Activated T-cell treated with anti-CD3 and anti-CD28 coated beads for 24 hours (primary cell): ENCODE measurements around the gene SNRNP27.

ENCODE experiments used
- DNase-seq: peaks from one replicate; pipeline ENCODE4 v3.0.0-alpha.2; 2020; ENCODE audit warnings: low read depth

SNRNP27 gene

DNA sequence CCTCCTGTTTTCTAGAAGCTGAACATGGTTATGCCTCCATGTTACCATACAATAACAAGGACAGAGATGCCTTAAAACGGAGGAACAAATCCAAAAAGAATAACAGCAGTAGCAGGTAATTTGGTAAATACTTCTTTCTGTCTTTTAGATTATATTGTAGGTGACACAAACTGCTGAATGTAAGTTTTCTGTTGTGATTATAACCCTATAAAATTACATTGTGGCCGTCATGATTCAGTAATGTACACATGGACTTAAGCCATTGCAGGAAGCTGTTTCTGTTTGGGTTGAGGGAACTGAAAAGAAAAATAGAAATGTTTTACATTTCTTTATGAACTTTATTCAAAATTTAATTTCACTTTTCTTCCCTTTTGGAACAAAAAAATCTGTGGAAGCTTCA lies 22.4 kb downstream of the SNRNP27 start:
- no peak for DNase-seq

DNA sequence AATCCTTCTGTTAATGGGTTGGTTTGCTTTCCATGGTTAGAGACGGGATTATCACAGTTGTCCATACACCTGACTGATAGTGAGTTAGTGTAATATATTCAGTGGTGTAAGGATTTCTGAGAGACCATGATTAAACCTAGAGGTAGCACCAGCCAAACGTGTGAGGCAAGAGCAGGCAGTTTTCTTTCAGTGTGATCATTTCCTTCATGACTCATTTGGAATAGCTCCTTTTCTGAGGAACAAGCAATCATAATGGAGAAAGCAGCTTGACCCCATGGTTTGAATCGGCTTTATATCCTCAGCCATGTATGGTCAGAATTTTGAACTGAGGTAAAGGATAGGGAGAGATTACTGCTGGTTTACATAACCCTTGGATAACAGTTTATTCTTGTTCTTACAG lies 24.1 kb downstream of the SNRNP27 start:
- no peak for DNase-seq

DNA sequence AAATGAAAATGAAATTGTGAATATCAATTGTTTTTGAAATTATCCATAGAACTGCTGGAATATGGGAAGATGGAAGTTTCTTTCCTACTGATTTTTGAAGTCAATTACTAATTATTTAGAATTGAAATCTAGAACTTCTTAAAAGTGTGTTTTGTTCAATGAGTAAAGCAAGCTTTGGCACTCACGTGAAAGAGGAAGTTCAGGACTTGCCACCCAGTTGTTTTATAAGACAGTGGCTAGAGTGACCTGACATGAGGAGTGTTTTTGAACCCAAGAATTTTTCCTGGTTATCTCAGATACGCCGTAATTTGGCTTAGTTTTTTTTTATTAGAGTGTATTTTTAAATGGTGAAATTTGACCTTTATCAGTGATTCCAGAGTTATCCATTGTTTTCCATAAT lies 24.6 kb downstream of the SNRNP27 start:
- DNase-seq, result no peak

DNA sequence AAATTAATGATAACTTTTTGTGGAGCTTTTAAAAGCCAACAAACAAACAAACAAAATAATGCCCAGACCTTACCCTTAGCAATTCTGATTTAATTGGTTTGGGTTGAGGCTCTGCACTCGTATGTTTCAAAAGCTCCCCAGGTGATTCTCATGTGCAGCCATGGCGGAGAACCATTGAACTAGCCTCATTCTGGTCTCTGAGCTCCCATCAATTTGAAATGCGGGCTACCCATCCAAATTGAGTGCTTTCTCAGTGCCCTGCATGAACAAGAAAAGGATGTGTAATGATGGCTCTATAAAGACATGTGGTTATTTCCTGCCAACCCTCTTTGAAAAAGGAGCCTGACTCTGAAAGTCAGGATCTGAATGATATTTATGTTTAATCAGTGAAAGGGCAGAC lies 29.4 kb downstream of the SNRNP27 start:
- DNase-seq, result no peak

DNA sequence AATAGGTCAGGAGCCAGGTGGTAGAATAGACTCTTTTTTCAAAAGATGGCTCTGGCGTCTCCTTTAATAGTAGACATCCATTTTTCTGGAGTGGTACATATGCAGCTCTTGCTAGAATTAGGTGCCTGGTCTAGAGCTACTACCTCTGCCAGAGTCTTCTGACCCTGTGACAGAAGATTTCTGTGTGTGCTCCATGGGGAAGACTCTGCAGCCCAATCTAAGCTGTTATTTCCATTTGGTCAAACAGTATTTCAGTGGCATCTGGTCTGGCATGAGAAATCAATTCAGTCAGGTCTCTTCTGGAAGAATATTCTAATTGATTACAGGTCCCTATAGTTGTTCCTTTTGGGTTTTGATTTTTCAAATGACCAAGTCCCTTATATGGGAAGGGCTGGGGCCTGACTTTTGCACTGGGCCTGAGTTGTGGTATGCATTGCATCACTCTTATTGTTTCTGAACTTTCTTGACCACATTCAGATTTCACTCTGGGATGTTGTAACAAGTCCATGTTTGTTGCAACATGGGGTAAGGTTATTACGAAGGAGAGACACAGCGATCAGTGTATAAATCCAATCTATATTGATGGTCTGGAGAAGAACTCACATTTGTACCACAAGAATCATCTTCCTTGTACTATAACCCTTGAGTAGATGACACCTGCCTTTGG lies 33.2 kb downstream of the SNRNP27 start:
- no peak for DNase-seq

DNA sequence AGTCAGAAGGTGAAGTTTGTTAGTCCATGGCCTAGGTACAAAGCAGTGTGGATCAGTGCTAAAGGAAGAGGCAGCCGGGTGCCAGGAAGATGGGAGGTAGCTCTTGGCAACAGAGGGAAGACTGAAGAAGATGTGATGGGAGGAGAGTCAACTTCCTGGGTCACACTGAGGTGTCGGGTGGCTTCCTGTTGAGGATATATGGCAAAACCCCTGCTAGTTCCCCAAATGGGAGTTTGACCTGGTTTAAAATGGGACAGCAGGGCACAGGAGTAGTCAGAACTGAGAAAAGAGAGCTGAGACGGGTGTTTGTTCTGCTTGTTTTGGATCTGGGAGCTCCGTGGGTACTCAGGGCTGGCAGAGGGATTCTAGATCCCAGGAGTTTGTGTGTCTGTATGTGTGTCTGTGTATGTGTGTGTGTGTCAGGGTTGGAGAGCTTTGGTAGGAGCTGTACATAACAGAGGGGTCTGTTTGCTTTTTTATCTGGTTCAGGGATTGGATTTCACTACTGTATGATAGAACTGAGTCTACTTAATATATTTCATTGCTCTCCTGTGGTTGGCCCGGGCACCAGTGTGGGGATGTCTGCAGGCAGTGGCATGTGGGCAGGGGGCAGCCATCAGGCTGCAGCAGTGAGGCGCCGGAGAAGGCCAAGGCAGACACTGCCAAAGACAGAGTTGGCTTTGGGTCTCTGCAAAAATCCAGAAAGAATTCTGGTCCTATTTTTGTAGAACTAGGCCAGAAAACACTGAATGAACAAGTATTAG lies 38.3 kb downstream of the SNRNP27 start:
- DNase-seq, result no peak

DNA sequence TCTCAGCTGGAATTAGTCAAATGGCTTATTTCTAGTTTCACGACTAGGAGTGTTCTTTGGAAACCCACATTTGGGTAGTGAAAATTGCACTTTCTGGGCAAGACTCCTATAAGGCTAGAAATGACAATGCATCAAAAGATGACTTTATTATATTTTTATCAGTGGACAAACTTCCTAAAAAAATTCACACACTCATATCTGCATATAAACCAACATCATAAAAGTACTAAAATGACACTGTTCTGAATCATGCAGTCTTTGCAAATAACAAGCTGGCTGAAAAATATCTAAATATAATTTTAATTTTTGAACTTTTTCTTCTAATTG lies 38.8 kb downstream of the SNRNP27 start:
- DNase-seq, result no peak

DNA sequence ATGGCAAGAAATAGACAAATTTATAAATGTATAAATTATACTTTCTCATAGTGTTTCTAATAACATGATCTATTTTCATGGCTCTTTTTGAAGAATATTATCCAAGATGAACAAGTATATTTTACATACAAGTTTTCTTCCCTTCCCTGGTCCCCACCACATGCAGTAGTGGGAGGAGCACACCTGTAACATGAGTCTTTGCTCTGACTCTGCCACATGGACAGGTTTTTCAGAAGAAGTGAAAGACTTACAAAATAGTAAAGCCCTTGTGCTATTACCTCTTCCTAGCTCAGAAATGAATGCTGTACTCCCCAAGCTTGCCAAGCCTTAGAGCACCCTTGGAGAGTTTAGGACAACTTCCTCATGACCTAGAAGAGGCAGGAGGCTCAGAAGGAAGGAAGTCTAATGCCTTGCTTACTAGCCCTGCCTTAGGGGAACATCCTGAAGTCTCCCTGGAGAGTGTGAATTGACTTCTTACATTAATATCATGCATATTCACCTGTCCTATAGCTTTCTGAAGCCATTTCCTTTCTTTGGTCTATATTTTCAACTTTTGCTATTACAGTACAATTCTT lies 39.6 kb downstream of the SNRNP27 start:
- no peak for DNase-seq

DNA sequence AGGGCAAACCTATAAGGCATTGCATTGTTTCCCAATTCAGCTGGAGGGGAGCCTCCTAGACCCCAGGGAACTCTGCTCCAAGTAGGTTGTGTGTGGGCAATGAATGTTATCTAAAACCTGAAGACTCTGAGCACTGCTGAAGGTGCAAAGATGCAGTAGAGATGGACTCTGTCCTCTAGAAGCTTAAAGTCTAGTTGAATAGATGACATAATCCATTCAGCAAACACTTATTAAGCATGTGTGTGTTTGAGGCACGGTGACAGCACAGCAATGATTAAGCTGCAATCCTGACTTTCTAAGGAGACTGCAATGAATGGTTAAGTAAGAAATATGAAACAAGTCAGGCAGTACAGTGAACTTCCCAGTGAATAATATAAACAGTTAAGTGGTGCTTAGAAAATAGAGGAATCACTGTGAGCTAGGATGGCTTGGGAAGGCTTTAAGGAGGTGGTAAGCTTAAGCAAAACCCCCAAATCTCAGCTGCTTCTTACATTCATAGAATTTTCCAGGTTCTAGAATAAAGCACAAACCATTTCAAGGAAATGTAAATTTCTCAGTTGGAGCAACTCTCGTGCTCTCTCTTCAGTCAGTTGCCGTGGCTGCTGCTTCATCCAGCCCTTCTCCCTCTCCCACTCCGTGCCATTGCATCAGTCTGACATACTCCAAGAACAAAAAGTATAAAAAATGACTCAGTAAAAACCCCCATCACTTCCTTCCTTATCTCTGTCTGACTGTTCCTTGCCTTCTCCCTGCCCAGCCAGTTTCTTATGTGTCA lies 40.3 kb downstream of the SNRNP27 start:
- no peak for DNase-seq

DNA sequence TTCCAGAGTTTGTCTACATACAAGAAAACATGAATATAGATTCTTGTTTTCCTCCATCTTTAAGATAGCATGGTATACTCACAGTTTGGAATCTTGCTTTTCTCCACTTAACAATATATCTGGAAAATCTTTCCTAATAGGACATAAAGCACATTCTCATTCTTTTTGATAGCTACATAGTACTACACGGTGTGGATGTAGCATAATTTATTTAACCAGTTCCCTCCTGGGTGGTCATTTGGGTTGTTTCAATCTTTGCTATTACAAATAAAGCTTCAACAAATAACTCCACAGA lies 40.8 kb downstream of the SNRNP27 start:
- DNase-seq, result no peak

DNA sequence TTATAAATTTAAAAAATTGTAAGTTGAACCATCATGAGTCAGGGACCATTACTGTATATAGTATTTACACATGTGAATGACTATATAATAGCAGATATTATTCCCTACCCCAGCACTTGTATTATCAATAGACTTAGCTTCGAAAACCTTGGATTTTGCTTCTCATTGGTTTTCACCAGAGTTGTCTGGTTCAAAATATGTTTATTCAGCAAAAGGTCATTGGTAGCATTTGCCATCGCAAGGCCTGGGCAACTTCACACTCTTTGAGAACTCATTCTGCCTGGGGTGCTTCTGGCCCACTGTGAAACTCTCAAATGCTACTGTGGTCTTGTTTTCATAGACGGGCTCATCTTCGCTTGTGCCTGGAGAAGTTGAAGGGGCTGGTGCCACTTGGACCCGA lies 41.3 kb downstream of the SNRNP27 start:
- no peak for DNase-seq

DNA sequence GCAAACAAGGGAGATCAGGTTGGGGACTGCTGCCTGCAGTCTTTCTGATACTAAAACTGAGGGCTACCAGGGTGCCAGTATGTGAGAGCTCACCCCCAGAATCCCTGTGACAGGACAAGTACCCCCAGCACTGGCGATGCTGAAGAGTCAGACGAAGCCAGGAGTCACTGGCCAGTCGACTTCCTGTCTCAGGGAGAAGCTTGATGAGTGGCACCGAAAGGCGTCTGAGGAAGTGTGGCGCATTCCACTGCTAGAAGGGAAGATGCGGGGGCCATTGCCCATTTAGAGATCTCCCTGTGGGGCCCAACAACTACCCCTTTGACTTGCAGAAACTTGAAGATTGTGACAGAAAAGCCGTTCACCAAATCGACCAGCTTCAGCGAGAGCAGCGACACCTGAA lies 43.1 kb downstream of the SNRNP27 start:
- DNase-seq, result no peak

DNA sequence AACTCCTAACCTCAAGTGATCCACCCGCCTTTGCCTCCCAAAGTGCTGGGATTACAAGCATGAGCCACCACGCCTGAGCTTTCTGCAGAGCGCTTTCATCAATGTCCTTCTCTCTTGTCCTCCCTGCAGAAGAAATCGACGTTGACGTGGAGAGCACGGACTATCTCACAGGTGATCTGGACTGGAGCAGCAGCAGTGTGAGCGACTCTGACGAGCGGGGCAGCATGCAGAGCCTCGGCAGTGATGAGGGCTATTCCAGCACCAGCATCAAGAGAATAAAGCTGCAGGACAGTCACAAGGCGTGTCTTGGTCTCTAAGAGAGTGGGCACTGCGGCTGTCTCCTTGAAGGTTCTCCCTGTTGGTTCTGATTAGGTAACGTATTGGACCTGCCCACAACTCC lies 44.2 kb downstream of the SNRNP27 start:
- no peak for DNase-seq

DNA sequence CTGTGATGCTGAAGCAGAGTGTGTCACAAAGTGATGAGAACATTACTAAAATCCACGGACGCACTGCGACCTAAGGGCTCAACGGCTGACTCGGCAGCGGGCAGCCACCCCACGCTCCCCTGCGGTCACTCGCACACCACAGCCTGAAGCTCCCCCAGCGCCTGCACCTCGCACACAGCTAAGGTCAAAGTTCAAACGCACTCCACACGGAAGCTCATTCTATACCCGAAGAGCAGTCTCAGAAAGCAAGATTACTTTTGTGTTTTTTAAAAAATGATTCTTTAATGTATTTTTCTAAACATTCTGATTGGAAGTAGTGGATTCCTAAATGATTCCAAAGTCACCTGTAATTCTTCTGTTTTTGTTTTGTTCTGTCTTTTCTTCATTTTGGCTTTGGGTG lies 46.0 kb downstream of the SNRNP27 start:
- DNase-seq, result no peak

DNA sequence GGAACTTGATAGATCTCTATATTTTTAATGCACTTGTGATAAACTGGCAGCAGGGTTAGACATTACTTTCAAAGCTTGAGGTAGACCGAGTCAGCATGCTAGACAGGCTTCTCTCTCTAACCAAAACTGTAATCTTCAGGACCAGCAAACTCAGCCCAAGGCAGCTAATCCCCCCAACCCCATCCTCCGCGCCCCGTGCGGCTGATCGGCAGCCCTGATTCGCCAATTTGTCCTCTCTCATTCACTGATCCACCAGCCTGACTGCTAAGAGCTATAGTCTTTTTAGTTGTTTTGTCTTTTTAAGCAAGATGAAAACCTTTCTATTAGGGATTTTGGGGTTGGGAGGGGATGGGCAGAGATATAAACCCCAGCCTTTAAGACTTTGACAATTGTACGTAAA lies 46.9 kb downstream of the SNRNP27 start:
- DNase-seq, result no peak

DNA sequence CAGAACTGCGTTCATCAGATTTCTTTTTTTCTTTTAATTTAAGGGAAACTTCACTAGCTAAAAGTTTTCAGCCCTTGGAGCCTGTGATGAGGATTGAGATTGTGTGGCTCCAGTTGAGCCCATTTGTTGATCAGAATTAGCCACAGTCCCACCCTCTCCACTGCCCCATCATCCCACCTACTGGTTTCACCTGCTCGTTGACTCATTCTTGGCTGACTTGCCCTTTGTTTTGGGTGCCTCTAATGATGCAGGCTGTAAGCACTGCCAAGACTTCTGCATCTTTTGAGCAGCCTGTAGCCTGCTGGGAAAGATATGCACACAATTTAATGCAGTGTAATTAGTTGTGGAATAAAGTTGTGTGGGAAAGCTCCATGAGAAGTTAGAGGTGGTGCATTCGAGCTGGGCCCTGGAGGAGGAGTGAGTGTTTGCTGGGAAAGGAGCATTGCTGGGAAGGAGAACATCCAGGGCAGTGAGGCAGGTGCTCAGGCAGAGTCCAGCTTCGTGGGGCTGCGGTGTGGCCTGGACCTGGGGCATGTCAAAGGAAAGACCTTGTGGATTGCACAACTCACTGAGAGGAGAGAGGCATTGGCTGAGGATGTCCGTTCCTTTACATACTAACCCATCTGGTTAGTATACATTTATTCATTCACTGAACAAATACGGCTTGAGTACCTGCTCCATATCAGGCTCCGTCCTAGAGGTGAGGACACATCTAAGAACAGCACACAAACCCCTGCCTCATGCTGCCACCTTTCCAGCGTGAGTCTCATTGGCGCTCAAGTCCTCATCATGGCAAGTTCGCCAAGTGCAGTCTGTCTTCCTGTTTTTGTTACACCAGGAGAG lies 49.5 kb downstream of the SNRNP27 start:
- DNase-seq, result no peak

DNA sequence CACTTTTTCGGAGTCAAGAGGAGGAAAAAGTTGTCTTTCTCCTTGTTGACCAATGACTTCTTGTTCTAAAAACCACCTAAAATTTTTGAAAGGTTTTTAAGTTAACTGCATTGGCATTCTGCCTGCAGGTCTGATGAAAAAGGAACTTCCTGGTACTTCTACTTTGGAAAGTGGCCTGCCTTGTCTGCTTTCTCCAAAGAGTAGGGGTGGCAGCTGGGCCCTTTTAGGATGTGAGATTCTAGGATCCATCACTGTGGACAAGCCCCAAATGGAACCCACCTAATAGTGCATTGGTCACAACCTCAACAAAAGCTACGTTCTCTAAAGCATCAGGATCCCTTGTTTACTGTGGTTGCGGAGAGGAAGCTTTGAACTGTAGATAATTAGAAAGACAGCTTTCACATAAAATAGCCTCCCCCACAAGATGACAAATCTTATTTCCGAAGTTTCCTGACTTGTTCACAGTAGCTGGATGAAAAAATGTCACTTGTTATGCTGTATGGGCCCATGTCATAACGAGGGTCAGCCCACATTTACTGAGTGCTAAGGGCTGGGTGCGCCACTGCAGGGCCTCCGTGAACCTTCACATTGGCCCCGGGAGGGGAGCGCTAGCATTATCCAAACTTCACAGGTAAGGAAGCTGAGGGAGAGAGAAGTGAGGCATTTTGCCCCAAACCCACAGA lies 50.2 kb downstream of the SNRNP27 start:
- no peak for DNase-seq

DNA sequence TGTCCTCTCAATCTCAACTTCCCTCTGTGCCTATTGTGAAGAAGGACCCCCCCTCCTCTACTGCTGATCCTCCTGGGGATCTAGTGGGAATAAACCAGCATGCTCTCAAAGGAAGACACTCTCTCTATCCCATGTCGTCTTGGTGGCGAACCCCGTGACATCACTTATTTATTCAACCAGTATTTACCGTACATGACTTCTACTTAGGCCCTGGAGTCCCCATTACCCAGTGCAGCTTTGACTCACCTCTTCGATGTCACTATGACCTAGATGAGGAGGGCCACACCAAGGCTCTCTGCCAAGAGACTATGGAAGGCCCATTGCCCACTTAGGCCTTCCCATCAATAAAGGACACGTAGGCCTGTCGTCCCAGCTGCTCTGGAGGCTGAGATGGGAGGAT lies 51.0 kb downstream of the SNRNP27 start:
- DNase-seq, result no peak

DNA sequence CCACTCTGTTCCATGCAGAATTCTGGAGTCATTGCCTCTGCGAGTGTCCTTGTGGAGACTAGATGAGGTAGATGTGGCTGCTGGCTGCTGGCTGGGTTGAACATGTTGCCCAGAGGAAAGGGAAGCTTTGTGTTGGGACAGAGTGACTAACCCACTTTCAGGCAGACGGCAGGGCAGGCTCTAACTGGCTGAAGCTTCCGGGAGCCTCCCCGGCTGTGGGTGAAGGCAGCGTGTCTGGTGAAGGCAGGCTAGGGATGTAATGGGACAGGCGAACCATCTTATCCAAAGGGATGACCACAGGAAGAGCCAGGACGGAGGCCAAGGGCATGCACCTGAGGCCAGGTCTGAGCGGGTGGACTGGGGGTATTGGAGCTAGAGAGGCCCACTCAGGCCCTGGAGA lies 51.7 kb downstream of the SNRNP27 start:
- DNase-seq, result no peak

DNA sequence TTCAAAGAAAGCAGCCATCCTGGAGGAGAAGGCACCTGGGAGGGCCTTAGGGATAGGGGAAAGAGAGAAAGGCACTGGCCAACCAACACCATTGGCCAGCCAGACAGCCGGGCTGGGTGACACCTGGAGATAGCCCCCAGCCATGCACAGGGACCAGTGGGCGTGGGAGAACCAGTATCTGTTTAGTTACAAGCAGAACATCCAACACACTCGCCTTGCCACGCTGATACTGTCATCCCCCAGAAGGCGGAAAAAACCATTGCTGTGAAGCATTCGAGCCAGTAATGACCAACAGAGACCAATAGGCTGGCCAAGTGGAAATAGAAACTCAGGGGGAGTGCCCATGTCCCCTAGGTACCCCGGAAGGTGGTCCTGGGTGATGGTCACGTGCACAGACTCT lies 52.2 kb downstream of the SNRNP27 start:
- no peak for DNase-seq
